HG02798 (cell line): ENCODE measurements around the gene ADARB2.

Source experiments
- ATAC-seq: cut with Tn5 transposase; IDR thresholded peaks from one replicate; pipeline ENCODE4 v1.9.1; 2021; ENCODE audit warnings: mild to moderate bottlenecking; ENCODE audit not compliant: unreplicated experiment, poor library complexity

ADARB2 gene

GRCh38 chr10:1290071-1290471 is 447.3 kb downstream of the ADARB2 start:
- no peak for ATAC-seq

- no peak for ATAC-seq
Observed at GRCh38 chr10:1289591-1289990, 447.7 kb downstream of the ADARB2 start.

- ATAC-seq: no peak
Observed at GRCh38 chr10:1287971-1288401, 449.3 kb downstream of the ADARB2 start.

GRCh38 chr10:1287487-1287886 is 449.8 kb downstream of the ADARB2 start:
- no peak for ATAC-seq

GRCh38 chr10:1284076-1284475 is 453.2 kb downstream of the ADARB2 start:
- no peak for ATAC-seq

- no peak for ATAC-seq
Observed at GRCh38 chr10:1281405-1281782, 455.9 kb downstream of the ADARB2 start.

- ATAC-seq: no peak
Observed at GRCh38 chr10:1280466-1281404, 456.6 kb downstream of the ADARB2 start.

- no peak for ATAC-seq
Observed at GRCh38 chr10:1278306-1278705, 459.0 kb downstream of the ADARB2 start.

GRCh38 chr10:1274701-1275544 is 462.4 kb downstream of the ADARB2 start:
- no peak for ATAC-seq

- ATAC-seq: no peak
Observed at GRCh38 chr10:1274111-1274661, 463.1 kb downstream of the ADARB2 start.

- ATAC-seq: no peak
Observed at GRCh38 chr10:1273372-1274105, 463.8 kb downstream of the ADARB2 start.

- ATAC-seq: no peak
Observed at GRCh38 chr10:1272777-1273161, 464.6 kb downstream of the ADARB2 start.

GRCh38 chr10:1272079-1272776 is 465.1 kb downstream of the ADARB2 start:
- no peak for ATAC-seq

- ATAC-seq: no peak
Observed at GRCh38 chr10:1270906-1271305, 466.4 kb downstream of the ADARB2 start.

GRCh38 chr10:1270490-1270889 is 466.8 kb downstream of the ADARB2 start:
- ATAC-seq: no peak

GRCh38 chr10:1268831-1269230 is 468.5 kb downstream of the ADARB2 start:
- no peak for ATAC-seq

GRCh38 chr10:1267568-1267967 is 469.8 kb downstream of the ADARB2 start:
- ATAC-seq: no peak

GRCh38 chr10:1267148-1267547 is 470.2 kb downstream of the ADARB2 start:
- ATAC-seq: no peak

- no peak for ATAC-seq
Observed at GRCh38 chr10:1266033-1266802, 471.1 kb downstream of the ADARB2 start.
